Progenitor cell of endocrine pancreas (in vitro differentiated cells): ENCODE data around the gene PLB1. TPM values are rescaled to one million over a fixed set of nuclear protein-coding genes. Genes with fewer than 3 reads are reported as not detected.

Experiments
- DNase-seq: peaks from one replicate; pipeline ENCODE4 v3.0.0; 2021; ENCODE audit warnings: low spot score; ENCODE audit not compliant: unreplicated experiment
- H3K27ac Mint-ChIP-seq: 2 replicates; pipeline ENCODE4 v1.8.0; 2021; ENCODE audit warnings: mild to moderate bottlenecking, moderate library complexity, mixed read lengths
- H3K27me3 Mint-ChIP-seq: 2 replicates; pipeline ENCODE4 v1.8.0; 2021; ENCODE audit warnings: mixed read lengths
- H3K36me3 Mint-ChIP-seq: 2 replicates; pipeline ENCODE4 v1.8.0; 2022; ENCODE audit warnings: mixed read lengths; ENCODE audit not compliant: insufficient read depth
- H3K4me1 Mint-ChIP-seq: 2 replicates; pipeline ENCODE4 v1.8.0; 2021; ENCODE audit warnings: low read depth, mixed read lengths
- H3K4me3 Mint-ChIP-seq: 2 replicates; pipeline ENCODE4 v1.8.0; 2021; ENCODE audit warnings: low read depth, mild to moderate bottlenecking, moderate library complexity, mixed read lengths
- H3K9me3 Mint-ChIP-seq: 2 replicates; pipeline ENCODE4 v1.8.0; 2021; ENCODE audit warnings: low read depth, mixed read lengths
- CTCF ChIP-seq: fragments of 200-600 bp; sonication (generic); IDR thresholded peaks from one replicate; pipeline ENCODE4 v1.5.0; 2021; ENCODE audit warnings: antibody characterized with exemption, mild to moderate bottlenecking; ENCODE audit not compliant: unreplicated experiment
- total RNA-seq: library from RNA; stranded (reverse); gene quantifications from 2 replicates; pipeline ENCODE4 v1.2.1, GENCODE V29; 2021

The PLB1 gene
- total RNA-seq, 1 donor from 2014 or later = 0.65 TPM

- no peaks in the 10 kb centered on the region for H3K27me3 Mint-ChIP-seq
- no peak overlapping the region for H3K4me3 Mint-ChIP-seq
- no peak for TF ChIP-seq CTCF
- no peaks in the 10 kb centered on the region for H3K36me3 Mint-ChIP-seq
- no peaks in the 10 kb centered on the region for H3K9me3 Mint-ChIP-seq
- H3K4me1 Mint-ChIP-seq = peaks cover 18% of the 10 kb centered on the region
- no peak for DNase-seq
- H3K27ac Mint-ChIP-seq = no peak overlapping the region
Measured at GRCh38 chr2:28628987-28629386, 133.1 kb downstream of the PLB1 start.

- H3K36me3 Mint-ChIP-seq = no peaks in the 10 kb centered on the region
- no peak overlapping the region for H3K4me3 Mint-ChIP-seq
Measured at GRCh38 chr2:28629910-28630309, 134.1 kb downstream of the PLB1 start.

GRCh38 chr2:28630341-28630740 is 134.5 kb downstream of the PLB1 start:
- no peak for TF ChIP-seq CTCF
- no peak overlapping the region for H3K4me3 Mint-ChIP-seq
- no peaks in the 10 kb centered on the region for H3K36me3 Mint-ChIP-seq
- no peak for DNase-seq
- H3K4me1 Mint-ChIP-seq = peaks cover 11% of the 10 kb centered on the region
- no peaks in the 10 kb centered on the region for H3K9me3 Mint-ChIP-seq
- H3K27me3 Mint-ChIP-seq = no peaks in the 10 kb centered on the region
- no peak overlapping the region for H3K27ac Mint-ChIP-seq

More at GRCh38 chr2:28629910-28630309, 134.1 kb downstream of the PLB1 start:
- Mint-ChIP-seq H3K27me3 (no peaks in the 10 kb centered on the region), H3K27ac (no peak overlapping the region), H3K4me1 (peaks cover 14% of the 10 kb centered on the region), H3K9me3 (no peaks in the 10 kb centered on the region)
- no peak for DNase-seq
- no peak for TF ChIP-seq CTCF

- no peaks in the 10 kb centered on the region for H3K36me3 Mint-ChIP-seq
- no peaks in the 10 kb centered on the region for H3K9me3 Mint-ChIP-seq
- no peak for TF ChIP-seq CTCF
- no peaks in the 10 kb centered on the region for H3K27me3 Mint-ChIP-seq
- peaks cover 9% of the 10 kb centered on the region for H3K4me1 Mint-ChIP-seq
- DNase-seq = no peak
- no peak overlapping the region for H3K4me3 Mint-ChIP-seq
- no peak overlapping the region for H3K27ac Mint-ChIP-seq
Measured at GRCh38 chr2:28631514-28632206, 135.8 kb downstream of the PLB1 start.

GRCh38 chr2:28632791-28633190 is 136.9 kb downstream of the PLB1 start:
- DNase-seq = no peak
- TF ChIP-seq CTCF = no peak
- H3K27me3 Mint-ChIP-seq = no peaks in the 10 kb centered on the region
- H3K9me3 Mint-ChIP-seq = no peaks in the 10 kb centered on the region
- H3K4me1 Mint-ChIP-seq = peaks cover 9% of the 10 kb centered on the region
- H3K27ac Mint-ChIP-seq = peak overlapping the region; percentile 40
- no peak overlapping the region for H3K4me3 Mint-ChIP-seq
- no peaks in the 10 kb centered on the region for H3K36me3 Mint-ChIP-seq
